Measurements from ENCODE around the gene MAP4K1. TPM values are rescaled to one million over a fixed set of nuclear protein-coding genes. Genes with fewer than 3 reads are reported as not detected.

The MAP4K1 gene
- 0.14 TPM in 1 of 2 replicates, not detected in the other for total RNA-seq

GRCh38 chr19:38617764-38618589 lies at the start of gene MAP4K1:
Gene MAP4K1 (minus strand): TSS chr19:38617953. CDS start chr19:38617895, 58 bp downstream.

GRCh38 chr19:38647368-38647965 lies 29.7 kb upstream of the MAP4K1 start, which contains the start of gene ACTN4:
Gene ACTN4 (plus strand): TSS chr19:38647649. CDS start chr19:38647746, 97 bp downstream.

GRCh38 chr19:38618590-38619360 lies 1.0 kb upstream of the MAP4K1 start, which contains the start of gene EIF3K:
Gene EIF3K (plus strand): TSS chr19:38619188. CDS start chr19:38619269, 81 bp downstream.

Other genes with a start within 250 kb of the MAP4K1 start
- 195 and 250 TPM in 2 replicates for gene PSMD8, start 243.4 kb downstream of the MAP4K1 start, total RNA-seq
- gene GGN, start 229.9 kb downstream of the MAP4K1 start, total RNA-seq: under 0.01 and 0.07 TPM in 2 replicates
- gene SPRED3, start 229.3 kb downstream of the MAP4K1 start, total RNA-seq: 0.34 and 0.71 TPM in 2 replicates
- 8.0 and 14.0 TPM in 2 replicates for gene FAM98C, start 214.9 kb downstream of the MAP4K1 start, total RNA-seq
- gene RASGRP4, start 191.7 kb downstream of the MAP4K1 start, total RNA-seq: not detected in 2 replicates
- gene RYR1, start 184.3 kb downstream of the MAP4K1 start, total RNA-seq: 6.8 and 8.0 TPM in 2 replicates
- gene EIF3K, start 1.2 kb upstream of the MAP4K1 start, total RNA-seq: 252 and 283 TPM in 2 replicates
- gene ACTN4, start 29.7 kb upstream of the MAP4K1 start, total RNA-seq: 136 and 631 TPM in 2 replicates
- 2.3 and 3.1 TPM in 2 replicates for gene CAPN12, start 126.5 kb upstream of the MAP4K1 start, total RNA-seq
- 12.6 and 32.1 TPM in 2 replicates for gene LGALS7, start 155.6 kb upstream of the MAP4K1 start, total RNA-seq
- 263 and 754 TPM in 2 replicates for gene LGALS7B, start 171.2 kb upstream of the MAP4K1 start, total RNA-seq
- gene LGALS4, start 195.0 kb upstream of the MAP4K1 start, total RNA-seq: 0.14 TPM in 1 of 2 replicates, not detected in the other
- gene ECH1, start 213.8 kb upstream of the MAP4K1 start, total RNA-seq: 62.2 and 94.8 TPM in 2 replicates
- 160 and 186 TPM in 2 replicates for gene HNRNPL, start 232.0 kb upstream of the MAP4K1 start, total RNA-seq